GM12878 (cell line): ENCODE data around the gene BHLHE41. TPM values are rescaled to one million over a fixed set of nuclear protein-coding genes. Genes with fewer than 3 reads are reported as not detected.

Source experiments
- ATAC-seq: fragments of 200-7000 bp; cut with Tn5 transposase; 3 replicates; pipeline ENCODE4 v1.9.1; 2020; ENCODE audit warnings: mild to moderate bottlenecking, moderate library complexity
- BruUV-seq: library from RNA; stranded (reverse); fragments of 400-500 nt; replicated peaks from 2 replicates; lab custom pipeline; 2021; lab: Mats Ljungman, UMichigan
- CTCF ChIA-PET: fragments of 300-600 bp; sonication (Branson Sonifier 250); formaldehyde crosslinking; extraction: SDS; loops from one replicate; lab custom pipeline; 2021; ENCODE audit warnings: inconsistent platforms; lab: Yijun Ruan, JAX
- POLR2A ChIA-PET: fragments of 350-600 bp; formaldehyde crosslinking; extraction: SDS; loops from one replicate; lab custom pipeline; 2021; ENCODE audit warnings: inconsistent platforms; lab: Charles Lee
- RAD21 ChIA-PET: fragments of 300-600 bp; sonication (Branson Sonifier 250); formaldehyde crosslinking; loops from one replicate; lab custom pipeline; 2023; ENCODE audit warnings: antibody characterized with exemption; ENCODE audit not compliant: unreplicated experiment; lab: Charles Lee
- SMC1A ChIA-PET: fragments of 300-600 bp; sonication (Branson Sonifier 250); formaldehyde crosslinking; loops from one replicate; lab custom pipeline; 2023; ENCODE audit not compliant: unreplicated experiment, uncharacterized antibody; lab: Charles Lee
- DNase-seq: peaks from one replicate; pipeline ENCODE4 v3.0.0-alpha.2; 2011; ENCODE audit warnings: low read depth, low spot score
- FAIRE-seq: peaks from 3 replicates; lab custom pipeline; 2011; peaks lifted over from hg19 to GRCh38; lab: Jason Lieb, UNC
- H2AFZ ChIP-seq: 2 replicates; pipeline ENCODE4 v1.6.0; 2011; ENCODE audit warnings: low read depth, low read length, control low read depth; ENCODE audit not compliant: control insufficient read depth
- H3K27ac ChIP-seq: 2 replicates; pipeline ENCODE4 v1.5.1; 2011; ENCODE audit warnings: control low read depth; ENCODE audit not compliant: control insufficient read depth, insufficient read depth
- H3K27me3 ChIP-seq, 2 experiments: replicated peaks in 1 of 2; 2 replicates each; pipeline versions ENCODE4 v1.6.0 to v1.6.1; 2011; ENCODE audit warnings: low read length in 1 of 2; ENCODE audit not compliant: control insufficient read depth in 2 of 2, insufficient read depth in 2 of 2
- H3K36me3 ChIP-seq, 2 experiments: 2 replicates each; pipeline ENCODE4 v1.5.1; 2011; ENCODE audit warnings: low read length in 1 of 2; ENCODE audit not compliant: control insufficient read depth in 2 of 2, insufficient read depth in 2 of 2
- H3K4me1 ChIP-seq: 2 replicates; pipeline ENCODE4 v1.6.1; 2011; ENCODE audit warnings: mild to moderate bottlenecking, low read length, moderate library complexity, mixed read lengths; ENCODE audit not compliant: control insufficient read depth, insufficient read depth
- H3K4me2 ChIP-seq: 2 replicates; pipeline ENCODE4 v1.6.0; 2011; ENCODE audit warnings: control low read depth; ENCODE audit not compliant: control insufficient read depth, insufficient read depth
- H3K4me3 ChIP-seq: fragments of 200-600 bp; sonication (generic); 2 replicates; pipeline ENCODE4 v1.5.1; 2016
- H3K79me2 ChIP-seq: 2 replicates; pipeline ENCODE4 v1.6.0; 2011; ENCODE audit warnings: low read length; ENCODE audit not compliant: control insufficient read depth, insufficient read depth
- H3K9ac ChIP-seq: 2 replicates; pipeline ENCODE4 v1.8.0; 2011; ENCODE audit warnings: low read length, control low read depth, mixed read lengths; ENCODE audit not compliant: control insufficient read depth, insufficient read depth
- H3K9me3 ChIP-seq: replicated peaks from 3 replicates; pipeline ENCODE4 v1.5.1; 2011; ENCODE audit warnings: mild to moderate bottlenecking, low read length; ENCODE audit not compliant: control insufficient read depth, insufficient read depth
- H4K20me1 ChIP-seq: 2 replicates; pipeline ENCODE4 v1.6.0; 2011; ENCODE audit not compliant: control insufficient read depth, insufficient read depth
- CHD1 ChIP-seq: IDR thresholded peaks from 2 replicates; pipeline ENCODE4 v1.6.1; 2012; ENCODE audit warnings: low read depth, low read length, improper control_type of control experiment
- EED ChIP-seq: sonication (generic); IDR thresholded peaks from 2 replicates; pipeline ENCODE4 v1.6.1; 2016; ENCODE audit warnings: antibody characterized with exemption, low read depth
- ETV6 ChIP-seq, 2 experiments: fragments of 450-650 bp in 1 of 2; IDR thresholded peaks in 1 of 2; conservative IDR thresholded peaks in 1 of 2; 2 replicates each; pipeline ENCODE4 v1.6.1; 2014; ENCODE audit warnings: antibody characterized with exemption in 1 of 2, borderline replicate concordance in 1 of 2, low read depth in 1 of 2, mild to moderate bottlenecking in 1 of 2, moderate library complexity in 1 of 2
- MTA3 ChIP-seq: IDR thresholded peaks from 2 replicates; pipeline ENCODE4 v1.6.1; 2012; ENCODE audit warnings: low read length, inconsistent platforms, borderline replicate concordance
- POLR2AphosphoS2 ChIP-seq: IDR thresholded peaks from 2 replicates; pipeline ENCODE4 v1.6.1; 2011; ENCODE audit warnings: low read depth, mild to moderate bottlenecking, low read length, improper control_type of control experiment, moderate library complexity
- RB1 ChIP-seq: fragments of 450-650 bp; formaldehyde crosslinking; IDR thresholded peaks from 2 replicates; pipeline ENCODE4 v1.6.1; 2017; ENCODE audit warnings: mild to moderate bottlenecking, borderline replicate concordance
- RFX5 ChIP-seq: IDR thresholded peaks from 2 replicates; pipeline ENCODE4 v1.6.1; 2011; ENCODE audit warnings: low read depth, low read length, improper control_type of control experiment
- SIX5 ChIP-seq: IDR thresholded peaks from 2 replicates; pipeline ENCODE4 v1.6.1; 2011; ENCODE audit warnings: mild to moderate bottlenecking, low read depth, low read length, moderate library complexity; ENCODE audit not compliant: severe bottlenecking
- SREBF2 ChIP-seq: IDR thresholded peaks from 2 replicates; pipeline ENCODE4 v1.6.1; 2012; ENCODE audit warnings: mild to moderate bottlenecking, low read length
- TARDBP ChIP-seq: IDR thresholded peaks from 2 replicates; pipeline ENCODE4 v1.6.1; 2016; ENCODE audit warnings: borderline replicate concordance
- WGBS: methylation state at CpG from one replicate; pipeline ENCODE4 v1.1.6; 2016; ENCODE audit warnings: low lambda C conversion rate; ENCODE audit not compliant: insufficient replicate concordance, insufficient coverage; ENCODE audit errors: missing lambda C conversion rate; 5-methylcytosine and 5-hydroxymethylcytosine counted together
- in situ Hi-C: fragments of 300-500 bp; cut with MboI; formaldehyde crosslinking; loops from 9 replicates; pipeline ENCODE4 v1.14.3; 2018; ENCODE audit warnings: mixed read lengths
- intact Hi-C: fragments of 100-400 bp; cut with micrococcal nuclease; formaldehyde crosslinking; loops from one replicate; pipeline ENCODE4 v1.14.2; 2022; ENCODE audit not compliant: unreplicated experiment
- polyA plus RNA-seq, 11 experiments: library from polyadenylated mRNA; depleted of rRNA in 4 of 11; unstranded in 6 of 11; stranded (reverse) in 5 of 11; fragments of >200 nt; fragmentation: Nextera tagmentation in 4 of 11; fragmentation: Illumina TruSeq in 1 of 11; extraction: Ambion mirVana in 4 of 11; extraction: Trizol in 1 of 11; gene quantifications; 1 replicate in 1 of 11; 2 replicates in 10 of 11; pipeline versions ENCODE4 v1.2.1 to v1.2.3, GENCODE V29; 2011 to 2016; ENCODE audit warnings: inconsistent platforms in 2 of 11, missing spikeins in 2 of 11, low read depth in 1 of 11
- total RNA-seq, 4 experiments: library from RNA; depleted of rRNA in 3 of 4; stranded (reverse); fragments of >200 nt in 3 of 4; fragmentation: Illumina TruSeq in 1 of 4; extraction: Trizol in 1 of 4; gene quantifications; 2 replicates each; pipeline versions ENCODE4 v1.2.1 to v1.2.3, GENCODE V29; 2013 to 2021
- TF ChIP-seq, protein P1 (sequence below): IDR thresholded peaks from 2 replicates; pipeline ENCODE4 v1.6.1; 2011; ENCODE audit warnings: low read depth, low read length, improper control_type of control experiment, borderline replicate concordance
- TF ChIP-seq, protein P2 (sequence below): fragments of 450-650 bp; IDR thresholded peaks from 2 replicates; pipeline ENCODE4 v1.6.1; 2017; ENCODE audit warnings: mild to moderate bottlenecking, moderate library complexity

Gene BHLHE41
- total and polyA plus RNA-seq, 10 of the 15 experiments (the other 5 are each of a cell fraction or from before 2014, with no cell fraction given), result 0.02 to 1.5 (median 0.07) TPM; not detected in 3

DNA sequence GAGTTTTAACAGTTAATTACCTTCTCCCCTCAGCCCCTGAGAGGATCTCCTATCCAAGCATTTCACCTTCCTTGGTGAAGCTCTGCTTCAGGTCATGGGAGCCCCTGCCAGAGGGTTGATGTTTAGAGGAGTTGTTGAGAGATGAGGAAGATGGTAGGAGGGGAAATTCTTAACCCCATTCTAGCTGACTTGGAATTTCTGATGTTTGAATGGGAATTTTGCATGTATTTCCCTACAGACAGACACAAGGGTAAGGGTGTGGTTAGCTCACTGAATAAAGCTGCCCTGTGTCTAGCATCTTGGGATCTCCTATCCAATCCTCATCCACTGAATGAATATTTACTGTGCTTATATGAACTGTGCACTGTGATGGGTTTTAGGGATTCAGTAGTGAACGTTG is 7.1 kb upstream of the BHLHE41 start:
- ATAC-seq, result no peak
- no peak overlapping the region for H3K9ac ChIP-seq
- no peak overlapping the region for H3K27ac ChIP-seq
- no peaks in the 10 kb centered on the region; the same call in 1 of the 3 replicates for H3K9me3 ChIP-seq
- ChIA-PET CTCF (interaction anchor here (0.7 to 5.6 kb wide), 4 partner anchors 9 to 23 kb away, joined by 3 to 27 read pairs (median 7); no protein-coding TSS in a partner anchor), RAD21 (no interaction called here), SMC1A (interaction anchor here (1.1 to 1.3 kb wide), 2 partner anchors 22 to 26 kb away, joined by 3 to 5 read pairs; no protein-coding TSS in a partner anchor), POLR2A (no interaction called here)
- H3K36me3 ChIP-seq, result no peaks in the 10 kb centered on the region
- no peaks in the 10 kb centered on the region for H3K4me1 ChIP-seq
- no peaks in the 10 kb centered on the region for H3K79me2 ChIP-seq
- in situ Hi-C loops (no loop called here), intact Hi-C loops (no loop called here)
- H3K4me3 ChIP-seq, result no peak overlapping the region
- FAIRE-seq, result no peak
- 55% methylated on average over 1 of the region's 1 CpG for WGBS
- BruUV-seq, result no TSS peak
- H2AFZ ChIP-seq, result no peak overlapping the region
- DNase-seq, result no peak
- H4K20me1 ChIP-seq, result no peaks in the 10 kb centered on the region
- H3K4me2 ChIP-seq, result no peak overlapping the region
- no peak for TF ChIP-seq TARDBP
- no peak for TF ChIP-seq MTA3
- TF ChIP-seq EED, result no peak
- TF ChIP-seq RB1, result no peak
- no peak for TF ChIP-seq CHD1
- TF ChIP-seq, protein P1, sequence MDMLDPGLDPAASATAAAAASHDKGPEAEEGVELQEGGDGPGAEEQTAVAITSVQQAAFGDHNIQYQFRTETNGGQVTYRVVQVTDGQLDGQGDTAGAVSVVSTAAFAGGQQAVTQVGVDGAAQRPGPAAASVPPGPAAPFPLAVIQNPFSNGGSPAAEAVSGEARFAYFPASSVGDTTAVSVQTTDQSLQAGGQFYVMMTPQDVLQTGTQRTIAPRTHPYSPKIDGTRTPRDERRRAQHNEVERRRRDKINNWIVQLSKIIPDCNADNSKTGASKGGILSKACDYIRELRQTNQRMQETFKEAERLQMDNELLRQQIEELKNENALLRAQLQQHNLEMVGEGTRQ, result no peak
- no peak for TF ChIP-seq RFX5
- no peak for TF ChIP-seq SREBF2
- no peak for TF ChIP-seq SIX5
- TF ChIP-seq, protein P2, sequence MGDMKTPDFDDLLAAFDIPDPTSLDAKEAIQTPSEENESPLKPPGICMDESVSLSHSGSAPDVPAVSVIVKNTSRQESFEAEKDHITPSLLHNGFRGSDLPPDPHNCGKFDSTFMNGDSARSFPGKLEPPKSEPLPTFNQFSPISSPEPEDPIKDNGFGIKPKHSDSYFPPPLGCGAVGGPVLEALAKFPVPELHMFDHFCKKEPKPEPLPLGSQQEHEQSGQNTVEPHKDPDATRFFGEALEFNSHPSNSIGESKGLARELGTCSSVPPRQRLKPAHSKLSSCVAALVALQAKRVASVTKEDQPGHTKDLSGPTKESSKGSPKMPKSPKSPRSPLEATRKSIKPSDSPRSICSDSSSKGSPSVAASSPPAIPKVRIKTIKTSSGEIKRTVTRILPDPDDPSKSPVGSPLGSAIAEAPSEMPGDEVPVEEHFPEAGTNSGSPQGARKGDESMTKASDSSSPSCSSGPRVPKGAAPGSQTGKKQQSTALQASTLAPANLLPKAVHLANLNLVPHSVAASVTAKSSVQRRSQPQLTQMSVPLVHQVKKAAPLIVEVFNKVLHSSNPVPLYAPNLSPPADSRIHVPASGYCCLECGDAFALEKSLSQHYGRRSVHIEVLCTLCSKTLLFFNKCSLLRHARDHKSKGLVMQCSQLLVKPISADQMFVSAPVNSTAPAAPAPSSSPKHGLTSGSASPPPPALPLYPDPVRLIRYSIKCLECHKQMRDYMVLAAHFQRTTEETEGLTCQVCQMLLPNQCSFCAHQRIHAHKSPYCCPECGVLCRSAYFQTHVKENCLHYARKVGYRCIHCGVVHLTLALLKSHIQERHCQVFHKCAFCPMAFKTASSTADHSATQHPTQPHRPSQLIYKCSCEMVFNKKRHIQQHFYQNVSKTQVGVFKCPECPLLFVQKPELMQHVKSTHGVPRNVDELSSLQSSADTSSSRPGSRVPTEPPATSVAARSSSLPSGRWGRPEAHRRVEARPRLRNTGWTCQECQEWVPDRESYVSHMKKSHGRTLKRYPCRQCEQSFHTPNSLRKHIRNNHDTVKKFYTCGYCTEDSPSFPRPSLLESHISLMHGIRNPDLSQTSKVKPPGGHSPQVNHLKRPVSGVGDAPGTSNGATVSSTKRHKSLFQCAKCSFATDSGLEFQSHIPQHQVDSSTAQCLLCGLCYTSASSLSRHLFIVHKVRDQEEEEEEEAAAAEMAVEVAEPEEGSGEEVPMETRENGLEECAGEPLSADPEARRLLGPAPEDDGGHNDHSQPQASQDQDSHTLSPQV, result no peak
- TF ChIP-seq POLR2AphosphoS2, result no peak
- TF ChIP-seq ETV6 (conservative IDR thresholded peaks at IDR 0.05 in 1 of 2, IDR thresholded peaks at IDR 0.05 in 1 of 2; ENCODE audit: borderline replicate concordance in 1 of 2, low read depth in 1 of 2), result no peak
- H3K27me3 ChIP-seq, result peaks cover 2 to 15% of the 10 kb centered on the region in 2 experiments; a peak in 3 of 4 replicates
